Measurements from ENCODE around the gene PARD3B.

PARD3B gene

GRCh38 chr2:204696124-204696523 lies 150.8 kb downstream of the PARD3B start:
- Histone ChIP-seq H3K27ac (ENCODE audit: low read length) (no peak overlapping the region), H4K20me1 (ENCODE audit: insufficient read depth, low read length) (no peaks in the 10 kb centered on the region), H3K79me2 (ENCODE audit: low read length) (no peaks in the 10 kb centered on the region), H3K9me3 (replicated peaks; ENCODE audit: insufficient read depth, low read length) (no peaks in the 10 kb centered on the region), H2AFZ (ENCODE audit: low read length) (no peak overlapping the region), H3K9me2 (replicated peaks; ENCODE audit: insufficient read depth, low read length) (no peaks in the 10 kb centered on the region), H3K4me3 (ENCODE audit: low read length) (no peak overlapping the region), H3F3A (ENCODE audit: insufficient read depth, low read length) (no peaks in the 10 kb centered on the region), H3K4me2 (ENCODE audit: low read depth, low read length) (no peak overlapping the region), H3K36me3 (replicated peaks; ENCODE audit: insufficient read depth, low read length) (no peaks in the 10 kb centered on the region), H3K4me1 (ENCODE audit: low read length) (no peaks in the 10 kb centered on the region), H3K9ac (ENCODE audit: low read length) (no peak overlapping the region), H3K27me3 (replicated peaks; ENCODE audit: insufficient read depth, low read length) (no peaks in the 10 kb centered on the region)
- no peak for DNase-seq
- TF ChIP-seq CTCF (IDR thresholded peaks at IDR 0.05; ENCODE audit: low read length) (no peak), EZH2 (optimal IDR thresholded peaks at IDR 0.05; ENCODE audit: low read depth, low read length) (no peak), EZH2phosphoT487 (IDR thresholded peaks at IDR 0.05; ENCODE audit: low read length) (no peak)

GRCh38 chr2:204705243-204705932 lies 160.1 kb downstream of the PARD3B start:
- no peaks in the 10 kb centered on the region for H3K27me3 ChIP-seq (replicated peaks; ENCODE audit: insufficient read depth, low read length)
- no peaks in the 10 kb centered on the region for H4K20me1 ChIP-seq (ENCODE audit: insufficient read depth, low read length)
- peaks cover 10% of the 10 kb centered on the region; the same call in 1 of the 2 replicates for H3K4me1 ChIP-seq (ENCODE audit: low read length)
- TF ChIP-seq EZH2phosphoT487 (IDR thresholded peaks at IDR 0.05; ENCODE audit: low read length) (no peak), CTCF (IDR thresholded peaks at IDR 0.05; ENCODE audit: low read length) (no peak), EZH2 (optimal IDR thresholded peaks at IDR 0.05; ENCODE audit: low read depth, low read length) (no peak)
- no peak overlapping the region for H2AFZ ChIP-seq (ENCODE audit: low read length)
- no peak overlapping the region for H3K9ac ChIP-seq (ENCODE audit: low read length)
- DNase-seq = no peak
- H3K9me3 ChIP-seq (replicated peaks; ENCODE audit: insufficient read depth, low read length) = no peaks in the 10 kb centered on the region
- H3K79me2 ChIP-seq (ENCODE audit: low read length) = no peaks in the 10 kb centered on the region
- no peaks in the 10 kb centered on the region for H3F3A ChIP-seq (ENCODE audit: insufficient read depth, low read length)
- no peak overlapping the region for H3K27ac ChIP-seq (ENCODE audit: low read length)
- no peaks in the 10 kb centered on the region for H3K36me3 ChIP-seq (replicated peaks; ENCODE audit: insufficient read depth, low read length)
- no peak overlapping the region for H3K4me3 ChIP-seq (ENCODE audit: low read length)
- no peaks in the 10 kb centered on the region for H3K9me2 ChIP-seq (replicated peaks; ENCODE audit: insufficient read depth, low read length)
- no peak overlapping the region for H3K4me2 ChIP-seq (ENCODE audit: low read depth, low read length)

GRCh38 chr2:204706939-204707338 lies 161.7 kb downstream of the PARD3B start:
- H4K20me1 ChIP-seq (ENCODE audit: insufficient read depth, low read length) = no peaks in the 10 kb centered on the region
- no peak for TF ChIP-seq EZH2phosphoT487 (IDR thresholded peaks at IDR 0.05; ENCODE audit: low read length)
- TF ChIP-seq CTCF (IDR thresholded peaks at IDR 0.05; ENCODE audit: low read length) = no peak
- TF ChIP-seq EZH2 (optimal IDR thresholded peaks at IDR 0.05; ENCODE audit: low read depth, low read length) = no peak
- H3K79me2 ChIP-seq (ENCODE audit: low read length) = no peaks in the 10 kb centered on the region
- H3K4me3 ChIP-seq (ENCODE audit: low read length) = no peak overlapping the region
- H3K36me3 ChIP-seq (replicated peaks; ENCODE audit: insufficient read depth, low read length) = no peaks in the 10 kb centered on the region
- H3K9me2 ChIP-seq (replicated peaks; ENCODE audit: insufficient read depth, low read length) = no peaks in the 10 kb centered on the region
- no peak overlapping the region for H2AFZ ChIP-seq (ENCODE audit: low read length)
- H3K27ac ChIP-seq (ENCODE audit: low read length) = no peak overlapping the region
- no peaks in the 10 kb centered on the region for H3K9me3 ChIP-seq (replicated peaks; ENCODE audit: insufficient read depth, low read length)
- DNase-seq = peak; percentile 60
- H3K4me1 ChIP-seq (ENCODE audit: low read length) = peaks cover 10% of the 10 kb centered on the region; the same call in 1 of the 2 replicates
- no peaks in the 10 kb centered on the region for H3K27me3 ChIP-seq (replicated peaks; ENCODE audit: insufficient read depth, low read length)
- no peak overlapping the region for H3K4me2 ChIP-seq (ENCODE audit: low read depth, low read length)
- no peak overlapping the region for H3K9ac ChIP-seq (ENCODE audit: low read length)
- no peaks in the 10 kb centered on the region for H3F3A ChIP-seq (ENCODE audit: insufficient read depth, low read length)

All from MM.1S (cell line).